DMS53 treated with DMSO at 0.1 percent for 48 hours (cell line): ENCODE measurements around the gene GAD2.
"Not testable (repeated sequence)": the region's sequence is repeated elsewhere in the genome, so short reads cannot be mapped to it uniquely, and the experiment has no call there.

Experiments
- DNase-seq: peaks from one replicate; lab custom pipeline; 2025; ENCODE audit not compliant: unreplicated experiment; lab: John Stamatoyannopoulos, UW

GAD2 gene

DNA sequence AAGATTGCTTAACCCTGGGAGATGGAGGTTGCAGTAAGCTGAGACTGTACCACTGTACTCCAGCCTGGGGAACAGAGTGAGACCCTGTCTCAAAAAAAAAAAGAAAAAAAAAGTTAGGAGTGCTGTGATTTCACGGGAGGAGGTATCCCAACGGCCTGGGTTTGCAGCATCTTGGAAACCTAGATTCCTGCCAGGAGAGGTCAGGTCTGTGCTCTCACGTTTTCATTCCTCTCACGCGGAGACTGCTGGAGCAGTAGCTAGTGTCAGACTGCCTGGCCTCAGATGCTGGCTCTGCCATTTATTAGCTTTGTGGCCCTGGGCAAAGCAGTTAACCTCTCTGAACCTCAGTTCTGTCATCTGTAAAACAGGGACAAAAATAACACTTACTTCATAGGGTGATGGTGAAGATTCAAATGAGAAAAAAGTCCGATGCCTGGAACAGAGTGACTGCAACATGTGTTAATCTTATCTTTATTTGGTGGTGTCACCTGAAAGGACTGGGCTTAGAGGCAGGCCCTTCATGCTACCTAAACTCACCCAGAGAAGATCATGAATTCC is 94.9 kb downstream of the GAD2 start:
- no peak for DNase-seq

DNA sequence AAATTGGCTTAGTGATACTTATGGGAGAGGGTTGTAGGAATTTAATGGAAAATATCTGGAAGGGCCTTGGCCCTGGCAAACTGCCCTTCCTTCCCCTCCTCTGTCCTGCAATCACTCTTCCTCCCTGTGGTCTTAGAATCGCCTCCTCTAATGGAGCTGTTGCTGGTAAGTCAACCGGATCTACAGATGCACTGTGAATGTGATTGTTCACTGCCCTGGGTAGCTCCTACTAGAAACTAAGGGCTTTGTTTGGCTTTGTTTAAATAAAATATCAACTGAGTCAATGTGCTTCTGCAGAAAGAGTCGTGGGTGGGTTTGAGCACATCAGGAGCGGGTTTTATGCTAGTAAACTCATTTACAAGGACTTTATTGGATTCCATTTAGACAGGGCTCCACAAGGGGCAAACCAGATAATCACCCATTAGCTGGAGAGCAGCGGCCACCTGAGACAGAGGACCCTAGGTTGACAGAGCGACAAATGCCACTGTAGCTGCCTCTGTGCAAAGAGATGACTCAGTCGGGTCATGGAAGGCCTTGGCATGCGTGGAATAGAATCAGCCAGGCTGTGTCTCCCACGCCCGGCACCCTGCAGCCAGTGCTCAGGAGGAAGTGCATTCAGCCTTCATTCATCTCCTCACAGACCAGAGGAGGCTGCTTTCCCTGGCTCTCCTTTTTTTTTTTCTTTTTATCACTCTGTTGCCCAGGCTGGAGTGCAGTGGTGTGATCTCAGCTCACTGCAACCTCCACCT is 97.9 kb downstream of the GAD2 start:
- no peak for DNase-seq

DNA sequence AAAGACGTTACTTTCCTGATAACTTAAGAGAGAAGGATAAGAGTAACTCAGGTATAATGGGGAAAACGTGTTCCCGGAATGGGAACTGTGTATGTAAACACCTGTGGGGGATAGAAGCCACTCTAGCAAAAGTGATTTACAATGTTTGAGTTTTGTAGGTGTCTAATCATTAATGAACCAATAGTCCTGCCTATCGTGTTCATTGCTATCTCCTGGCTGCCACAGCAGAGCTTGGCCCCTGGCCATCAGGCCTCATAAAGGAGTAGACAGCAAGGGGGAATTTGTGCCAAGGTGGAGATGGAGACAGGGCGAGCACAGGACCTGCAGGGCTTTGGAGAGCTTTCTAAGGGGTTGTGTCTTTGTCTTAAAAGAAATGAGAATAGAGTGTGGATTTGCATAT is 102.1 kb downstream of the GAD2 start:
- DNase-seq: no peak

DNA sequence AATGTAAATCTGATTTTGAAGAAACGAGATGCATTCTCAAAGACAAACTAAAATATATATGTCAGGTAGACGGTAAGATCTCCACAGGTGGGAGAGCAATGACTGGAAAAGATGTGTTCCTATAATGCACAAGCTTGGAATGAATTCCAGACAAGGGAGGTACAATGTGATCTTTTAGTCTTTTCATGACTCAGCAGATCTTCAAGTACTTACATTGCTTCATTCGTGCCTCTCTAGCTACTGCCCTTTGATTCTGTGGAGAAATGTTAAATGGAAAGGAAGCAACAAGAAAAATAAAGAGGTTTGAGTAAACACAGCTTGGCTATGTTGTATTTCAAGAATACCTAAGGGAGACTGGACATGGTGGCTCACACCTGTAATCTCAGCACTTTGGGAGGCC is 106.6 kb downstream of the GAD2 start:
- no peak for DNase-seq

DNA sequence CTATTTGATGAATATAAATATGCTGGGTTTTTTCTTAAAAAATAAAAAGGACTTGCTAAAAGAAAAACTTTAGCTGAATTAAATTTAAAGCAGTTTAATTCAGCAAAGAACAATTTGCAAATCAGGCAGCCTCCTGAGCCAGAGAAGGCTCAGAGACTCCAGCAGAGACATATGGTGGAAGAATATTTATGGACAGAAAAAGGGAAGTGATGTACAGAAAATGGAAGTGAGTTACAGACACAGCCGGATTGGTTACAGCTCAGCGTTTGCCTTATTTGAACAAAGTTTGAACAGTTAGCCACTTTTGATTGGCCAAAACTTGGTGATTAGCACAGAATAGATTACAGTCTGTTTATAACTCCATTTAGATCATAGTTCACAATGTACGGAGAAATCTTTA is 110.3 kb downstream of the GAD2 start:
- DNase-seq: no peak

DNA sequence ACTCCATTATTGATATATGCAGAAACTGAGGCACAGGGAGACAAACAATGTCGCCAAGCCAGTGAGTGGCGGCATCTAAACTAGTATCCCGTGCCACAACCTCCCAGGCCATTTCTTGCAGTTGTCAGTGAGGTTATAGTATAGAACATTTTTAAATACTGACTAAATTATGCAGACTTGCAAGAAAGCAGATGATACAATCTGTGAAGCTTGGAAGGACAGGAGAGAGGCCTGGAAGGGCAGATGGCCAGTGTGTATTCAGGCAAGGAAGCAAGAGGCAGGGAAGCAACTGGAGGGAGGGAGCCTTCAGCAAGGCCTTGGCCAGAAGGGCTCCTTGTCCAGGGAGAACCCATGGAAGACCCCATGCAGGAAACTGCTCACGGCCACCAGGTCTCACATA is 111.2 kb downstream of the GAD2 start:
- DNase-seq: no peak

DNA sequence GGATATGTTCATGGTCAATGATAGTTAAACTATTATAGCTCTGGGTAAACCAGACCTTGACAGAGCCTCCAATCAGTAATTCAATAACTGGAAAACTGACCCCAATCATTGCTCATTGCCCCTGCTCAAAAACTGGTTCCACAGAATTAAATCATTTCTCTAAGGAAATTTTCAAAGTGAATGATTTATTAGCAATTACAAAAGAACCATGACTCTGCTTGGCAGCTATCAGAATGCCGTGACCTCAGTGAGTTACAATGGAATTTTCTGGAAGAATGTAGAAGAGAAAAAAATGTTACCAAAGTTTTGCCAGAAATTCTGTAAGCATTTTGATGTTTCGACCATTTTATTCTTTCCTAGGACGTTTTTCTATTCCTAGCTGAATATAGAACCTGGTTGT is 114.8 kb downstream of the GAD2 start:
- no peak for DNase-seq

DNA sequence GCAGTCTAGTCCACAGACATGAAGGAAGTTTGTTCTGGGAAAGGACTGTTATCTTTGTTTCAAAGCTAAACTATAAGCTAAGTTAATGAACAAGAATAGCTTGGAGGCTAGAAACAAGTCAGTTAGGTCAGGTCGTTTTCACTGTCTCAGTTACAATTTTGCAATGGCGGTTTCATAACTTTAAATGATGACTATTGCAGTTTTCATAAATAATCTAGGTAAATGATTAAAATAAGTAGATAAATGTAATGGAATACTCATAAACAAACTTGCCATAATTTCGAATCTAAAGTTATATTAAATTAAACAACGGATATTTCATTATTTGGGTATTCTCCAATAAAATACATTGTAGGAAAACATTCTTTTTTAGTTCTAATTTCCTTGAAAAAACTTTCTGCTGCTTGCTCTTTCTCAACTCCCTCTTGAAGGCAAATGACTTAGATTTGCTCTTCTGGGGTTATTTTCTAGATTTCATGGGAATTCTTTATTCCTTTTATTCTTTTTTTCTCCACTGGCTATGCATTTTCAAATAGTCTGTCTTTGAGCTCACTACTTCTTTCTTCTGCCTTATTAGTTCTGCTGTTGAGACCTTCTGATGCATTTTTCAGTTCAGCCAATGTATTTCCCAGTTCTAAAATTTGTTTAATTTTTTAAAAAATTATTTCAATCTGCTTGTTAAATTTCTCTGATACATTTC is 117.8 kb downstream of the GAD2 start:
- DNase-seq: no peak

DNA sequence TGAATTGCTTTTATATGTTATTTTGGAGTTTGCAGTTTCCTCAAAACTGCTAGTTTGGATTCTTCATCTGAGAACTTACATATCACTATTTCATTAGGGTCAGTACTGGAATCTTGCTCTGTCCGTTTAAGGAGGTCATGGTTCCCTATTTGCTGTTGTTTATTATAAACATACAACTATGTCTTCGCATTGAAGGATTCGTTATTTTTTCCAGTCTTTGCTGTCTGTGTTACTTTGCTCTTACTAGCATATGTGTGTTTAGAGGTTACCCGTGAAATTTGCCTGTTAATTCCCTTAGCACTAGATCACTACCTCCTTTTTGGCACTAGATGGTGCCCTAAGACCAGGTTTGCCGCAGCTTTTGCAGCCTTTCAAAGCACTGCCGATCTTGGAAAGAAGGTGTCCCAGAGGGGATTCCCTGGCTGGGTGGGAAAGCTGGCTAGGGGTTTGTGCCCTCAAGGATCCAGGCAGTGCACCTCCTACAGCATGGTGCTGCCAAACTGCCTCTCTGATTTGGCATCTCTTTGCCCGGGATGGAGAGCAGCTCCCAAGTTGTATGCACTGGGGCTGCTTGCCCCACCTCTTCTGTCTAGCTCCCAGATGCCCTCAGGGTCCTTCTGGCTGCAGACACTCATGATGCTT is 118.5 kb downstream of the GAD2 start:
- DNase-seq: peak; percentile 3

DNA sequence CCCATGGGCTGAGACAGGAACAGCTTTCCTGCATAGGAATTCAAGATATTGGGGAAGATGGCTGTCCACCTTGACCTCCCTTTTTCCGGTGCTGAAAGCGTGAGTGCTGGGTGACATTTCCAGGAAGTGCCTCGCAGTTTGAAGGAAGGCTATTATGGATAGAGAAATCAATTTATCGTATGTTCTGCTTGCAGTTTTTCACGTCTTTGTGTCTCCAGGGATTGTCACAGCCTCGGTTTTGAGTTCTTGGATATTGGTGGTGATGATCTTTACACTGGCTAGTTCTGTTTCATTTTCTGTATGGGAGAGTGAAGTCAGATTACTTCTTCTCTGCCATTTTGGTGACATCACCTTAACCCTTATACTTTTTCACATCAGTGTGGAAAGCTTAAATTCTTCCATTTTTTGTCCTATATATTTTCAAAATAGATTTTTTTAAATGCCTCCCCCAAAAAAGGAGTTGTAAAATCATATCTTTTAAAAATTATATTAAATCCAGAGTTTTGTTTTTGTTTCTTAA is 119.1 kb downstream of the GAD2 start:
- no peak for DNase-seq

DNA sequence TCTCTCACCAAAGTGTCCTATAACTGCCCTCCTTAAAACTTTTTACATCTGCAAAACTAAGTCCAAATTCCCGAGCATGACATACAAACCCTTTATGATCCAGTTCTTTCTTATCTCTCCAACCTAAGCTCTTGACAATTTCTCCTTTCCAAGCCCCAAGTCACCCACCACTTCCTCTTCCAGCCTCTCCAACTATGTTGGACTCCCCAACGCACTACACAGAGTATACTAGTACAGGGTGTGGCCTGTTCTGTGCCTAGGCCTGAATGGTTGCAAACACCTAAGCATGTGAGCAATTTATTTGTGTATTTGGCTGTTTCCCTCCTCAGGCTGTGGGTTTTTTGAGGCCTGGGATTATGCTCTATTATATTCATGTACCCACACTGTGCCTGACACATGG is 120.4 kb downstream of the GAD2 start:
- DNase-seq: no peak

DNA sequence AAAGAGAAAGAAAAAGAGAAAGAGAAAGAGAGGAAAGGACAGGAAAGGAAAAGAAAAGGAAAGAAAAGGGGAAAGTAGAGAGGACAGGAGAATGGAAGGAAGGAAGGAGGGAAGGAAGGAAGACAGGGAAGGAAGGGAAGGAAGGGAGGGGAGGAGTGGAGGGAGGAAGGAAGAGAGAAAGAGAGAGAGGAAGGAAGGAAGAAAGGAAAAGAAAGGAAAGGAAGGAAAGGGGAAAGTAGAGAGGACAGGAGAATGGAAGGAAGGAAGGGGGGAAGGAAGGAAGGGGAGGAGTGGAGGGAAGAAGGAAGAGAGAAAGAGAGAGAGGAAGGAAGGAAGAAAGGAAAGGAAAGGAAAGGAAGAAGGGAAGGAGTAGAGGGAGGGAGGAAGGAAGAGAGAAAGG is 125.1 kb downstream of the GAD2 start:
- no peak for DNase-seq

DNA sequence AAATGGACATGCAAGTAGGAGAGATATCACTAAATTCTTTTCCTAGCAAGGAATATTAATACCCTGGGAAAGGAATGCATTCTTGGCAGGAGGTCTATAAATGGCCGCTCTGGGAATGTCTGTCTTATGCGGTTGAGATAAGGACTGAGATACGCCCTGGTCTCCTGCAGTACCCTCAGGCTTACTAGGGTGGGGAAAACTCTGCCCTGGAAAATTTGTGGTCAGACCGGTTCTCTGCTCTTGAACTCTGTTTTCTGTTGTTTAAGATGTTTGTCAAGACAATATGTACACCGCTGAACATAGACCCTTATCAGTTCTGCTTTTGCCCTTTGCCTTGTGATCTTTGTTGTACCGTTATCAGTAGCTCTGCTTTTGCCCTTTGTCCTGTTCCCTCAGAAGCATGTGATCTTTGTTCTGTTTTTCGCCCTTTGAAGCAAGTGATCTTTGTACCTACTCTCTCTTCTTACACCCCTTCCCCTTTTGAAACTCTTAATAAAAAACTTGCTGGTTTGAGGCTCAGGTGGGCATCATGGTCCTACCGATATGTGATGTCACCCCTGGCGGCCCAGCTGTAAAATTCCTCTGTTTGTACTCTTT is 132.3 kb downstream of the GAD2 start:
- DNase-seq: not testable (repeated sequence)
